Epithelial cell of proximal tubule (primary cell): ENCODE data around the gene FAM25G. TPM values are rescaled to one million over a fixed set of nuclear protein-coding genes. Genes with fewer than 3 reads are reported as not detected.
"Not testable (repeated sequence)": the region's sequence is repeated elsewhere in the genome, so short reads cannot be mapped to it uniquely, and the experiment has no call there.

Source experiments
- DNase-seq: peaks from one replicate; pipeline ENCODE4 v3.0.0-alpha.2; 2011; ENCODE audit warnings: low read depth
- H3K4me3 ChIP-seq: 2 replicates; pipeline ENCODE4 v1.5.1; 2011; ENCODE audit warnings: low read depth, mild to moderate bottlenecking, low read length
- total RNA-seq: library from RNA; depleted of rRNA; stranded (reverse); fragments of >200 nt; gene quantifications from 2 replicates; pipeline ENCODE4 v1.2.3, GENCODE V29; 2015
- TF ChIP-seq, protein P1 (sequence below): conservative IDR thresholded peaks from 2 replicates; pipeline ENCODE4 v1.5.1; 2012; ENCODE audit warnings: low read depth, mild to moderate bottlenecking, low read length

Gene FAM25G
- total RNA-seq, 1 donor from 2014 or later, result not detected

DNA sequence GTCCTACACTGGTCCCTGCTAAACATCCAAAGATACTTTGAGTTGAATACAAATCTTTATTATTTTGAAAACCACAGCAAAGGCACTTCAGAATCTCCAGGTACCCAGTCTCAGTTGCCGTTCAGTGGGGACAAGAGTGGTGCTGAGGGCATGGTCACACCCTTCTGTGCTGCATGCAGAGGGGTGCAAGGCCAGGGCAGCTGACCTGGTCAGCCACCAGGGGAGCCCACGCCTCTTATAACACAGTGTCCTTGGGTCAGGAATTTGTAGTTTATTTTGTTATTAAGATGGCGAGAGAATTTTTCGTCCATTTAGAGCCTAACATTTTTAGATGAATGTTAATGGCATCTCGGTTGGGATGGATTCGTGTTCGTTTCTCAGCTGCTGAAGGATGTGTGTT lies 23.5 kb downstream of the FAM25G start:
- not testable (repeated sequence) for H3K4me3 ChIP-seq, DNase-seq

DNA sequence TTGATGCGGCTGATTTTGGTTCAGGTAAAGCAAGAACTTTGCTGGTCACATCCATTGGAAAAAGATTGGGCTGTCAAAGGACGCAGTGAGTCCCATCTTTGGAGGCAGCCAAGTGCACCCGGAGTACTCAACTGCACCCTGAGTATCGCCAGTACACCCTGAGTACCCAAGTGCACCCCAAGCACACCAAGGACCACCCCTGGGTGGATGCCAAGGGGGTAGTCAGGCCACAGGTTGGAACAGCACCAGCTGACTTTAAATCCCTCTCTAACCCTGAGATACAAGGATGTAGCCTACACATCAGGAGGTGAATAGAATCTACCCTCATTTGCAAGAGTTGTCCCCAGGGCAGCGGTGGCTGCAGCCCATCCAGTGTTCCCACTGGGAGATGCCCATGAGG lies 24.0 kb downstream of the FAM25G start:
- not testable (repeated sequence) for DNase-seq, H3K4me3 ChIP-seq

DNA sequence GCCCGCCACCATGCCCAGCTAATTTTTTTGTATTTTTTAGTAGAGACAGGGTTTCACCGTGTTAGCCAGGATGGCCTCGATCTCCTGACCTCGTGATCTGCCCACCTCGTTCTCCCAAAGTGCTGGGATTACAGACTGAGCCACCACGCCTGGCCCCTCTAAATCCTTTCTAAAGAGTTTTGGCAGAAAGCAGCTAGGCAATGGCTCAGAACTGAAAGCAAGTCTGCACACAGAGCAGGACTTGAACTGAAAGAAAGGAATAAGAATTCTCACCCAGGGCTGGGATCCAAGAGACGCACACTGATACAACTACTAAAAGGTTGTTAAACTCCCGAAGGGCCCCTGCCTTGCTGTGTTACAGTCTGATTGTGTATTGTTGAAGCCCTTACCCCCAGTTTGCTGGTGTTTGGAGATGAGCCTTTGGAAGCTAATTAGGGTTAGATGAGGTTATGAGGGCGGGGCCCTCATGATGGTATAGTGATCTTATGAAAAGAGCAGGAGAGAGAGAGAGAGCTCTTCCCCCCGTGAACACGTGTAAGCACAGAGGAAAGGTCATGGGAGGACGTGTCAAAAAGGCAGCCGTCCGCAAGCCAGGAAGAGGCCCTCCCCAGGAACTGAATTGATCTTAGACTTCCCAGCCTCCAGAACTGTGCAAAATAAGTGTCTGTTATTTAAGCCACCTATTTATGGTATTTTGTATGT lies 26.1 kb downstream of the FAM25G start:
- H3K4me3 ChIP-seq, DNase-seq: not testable (repeated sequence)

DNA sequence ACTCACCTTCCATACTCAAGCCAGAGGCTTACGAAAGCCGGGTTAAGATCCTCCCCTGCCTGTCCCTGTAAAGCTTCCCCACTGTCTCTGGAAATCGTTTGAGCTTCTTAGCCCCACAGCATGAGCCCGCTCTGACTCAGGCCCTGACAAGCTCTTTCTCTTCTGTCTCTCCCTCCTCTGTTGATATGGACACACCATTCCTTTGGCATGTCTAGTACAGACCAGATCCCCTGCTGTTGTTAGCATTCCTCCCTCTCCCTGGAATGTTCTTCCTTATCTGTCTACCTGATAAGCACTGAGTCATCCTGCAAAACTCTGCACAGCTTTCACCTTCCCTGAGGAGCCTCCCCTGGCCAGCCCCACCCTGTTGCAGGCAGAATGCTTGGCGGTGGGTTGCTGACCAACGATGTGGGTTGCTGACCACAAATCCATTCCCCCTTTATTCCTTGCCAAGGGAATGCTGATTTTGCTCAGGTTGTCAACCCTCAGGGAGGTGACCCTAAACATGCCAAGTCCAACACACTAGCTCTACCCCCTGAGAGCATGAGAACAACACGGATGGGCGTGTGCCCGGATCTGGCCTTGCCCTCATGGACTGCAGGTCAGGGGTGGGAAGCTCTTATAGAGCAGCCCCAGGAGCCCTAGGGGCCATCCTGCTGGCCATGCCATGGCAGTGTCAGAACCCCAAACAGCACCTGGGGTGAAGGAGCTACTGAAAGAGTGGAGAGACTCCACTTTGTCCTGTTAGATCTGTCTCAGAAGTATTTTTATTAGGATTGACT lies 28.7 kb downstream of the FAM25G start:
- DNase-seq, result not testable (repeated sequence)

DNA sequence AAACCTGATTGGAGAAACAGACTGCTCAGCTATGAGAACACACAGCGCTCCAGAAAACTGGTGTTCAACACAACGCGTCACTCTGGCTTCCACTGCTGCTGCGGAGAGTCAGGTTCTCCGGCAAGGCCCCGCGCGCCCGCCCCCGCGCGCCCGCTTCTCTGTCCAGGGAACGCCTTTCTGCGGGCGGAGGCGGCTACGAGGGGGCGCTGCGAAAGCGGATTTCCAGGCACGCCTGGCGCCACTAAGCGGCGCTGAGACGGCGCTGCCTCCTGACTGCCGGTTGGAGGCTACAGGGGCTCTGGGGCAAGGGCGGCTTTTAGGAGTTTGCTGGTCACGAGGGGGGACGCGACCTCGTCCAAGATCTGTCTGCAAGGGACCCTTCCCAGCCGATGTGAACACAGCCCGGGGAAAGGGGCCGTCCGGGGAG lies 30.2 kb downstream of the FAM25G start:
- H3K4me3 ChIP-seq, result peak overlapping the region; percentile 27
- TF ChIP-seq, protein P1, sequence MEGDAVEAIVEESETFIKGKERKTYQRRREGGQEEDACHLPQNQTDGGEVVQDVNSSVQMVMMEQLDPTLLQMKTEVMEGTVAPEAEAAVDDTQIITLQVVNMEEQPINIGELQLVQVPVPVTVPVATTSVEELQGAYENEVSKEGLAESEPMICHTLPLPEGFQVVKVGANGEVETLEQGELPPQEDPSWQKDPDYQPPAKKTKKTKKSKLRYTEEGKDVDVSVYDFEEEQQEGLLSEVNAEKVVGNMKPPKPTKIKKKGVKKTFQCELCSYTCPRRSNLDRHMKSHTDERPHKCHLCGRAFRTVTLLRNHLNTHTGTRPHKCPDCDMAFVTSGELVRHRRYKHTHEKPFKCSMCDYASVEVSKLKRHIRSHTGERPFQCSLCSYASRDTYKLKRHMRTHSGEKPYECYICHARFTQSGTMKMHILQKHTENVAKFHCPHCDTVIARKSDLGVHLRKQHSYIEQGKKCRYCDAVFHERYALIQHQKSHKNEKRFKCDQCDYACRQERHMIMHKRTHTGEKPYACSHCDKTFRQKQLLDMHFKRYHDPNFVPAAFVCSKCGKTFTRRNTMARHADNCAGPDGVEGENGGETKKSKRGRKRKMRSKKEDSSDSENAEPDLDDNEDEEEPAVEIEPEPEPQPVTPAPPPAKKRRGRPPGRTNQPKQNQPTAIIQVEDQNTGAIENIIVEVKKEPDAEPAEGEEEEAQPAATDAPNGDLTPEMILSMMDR, result peak; percentile 28
- DNase-seq, result not testable (repeated sequence)

More for the DNA sequence above, 28.7 kb downstream of the FAM25G start:
- not testable (repeated sequence) for H3K4me3 ChIP-seq

DNA sequence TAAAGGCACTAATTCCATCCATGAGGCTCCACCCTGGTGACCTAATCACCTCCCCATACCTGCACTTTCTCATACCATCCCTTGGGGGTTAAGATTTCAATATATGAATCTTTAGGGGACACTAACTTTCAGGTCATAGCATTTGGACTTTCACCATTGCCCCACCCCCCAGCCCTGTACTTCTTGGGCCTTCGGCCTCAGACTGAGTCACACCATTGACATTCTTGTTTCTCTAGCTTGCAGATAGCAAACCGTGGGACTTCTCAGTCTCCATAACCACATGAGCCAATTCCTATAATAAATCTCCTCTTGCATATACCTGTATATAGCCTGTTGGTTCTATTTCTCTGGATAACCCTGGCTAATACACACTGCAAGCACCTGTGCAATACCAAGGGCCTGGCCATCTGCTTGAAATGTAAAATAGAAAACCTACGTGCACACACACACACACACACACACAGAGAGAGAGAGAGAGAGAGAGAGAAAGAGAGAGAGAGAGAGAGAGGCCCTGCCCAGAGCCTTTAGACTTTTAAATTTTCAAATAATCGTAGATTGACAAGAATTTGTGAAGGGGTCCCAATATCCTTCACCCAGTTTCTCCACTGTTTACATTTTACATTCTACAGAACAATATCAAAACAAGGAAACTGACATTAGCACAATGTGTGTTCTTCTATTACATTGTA lies 32.9 kb downstream of the FAM25G start:
- TF ChIP-seq, protein P1, result no peak
- peak; percentile 31 for DNase-seq

DNA sequence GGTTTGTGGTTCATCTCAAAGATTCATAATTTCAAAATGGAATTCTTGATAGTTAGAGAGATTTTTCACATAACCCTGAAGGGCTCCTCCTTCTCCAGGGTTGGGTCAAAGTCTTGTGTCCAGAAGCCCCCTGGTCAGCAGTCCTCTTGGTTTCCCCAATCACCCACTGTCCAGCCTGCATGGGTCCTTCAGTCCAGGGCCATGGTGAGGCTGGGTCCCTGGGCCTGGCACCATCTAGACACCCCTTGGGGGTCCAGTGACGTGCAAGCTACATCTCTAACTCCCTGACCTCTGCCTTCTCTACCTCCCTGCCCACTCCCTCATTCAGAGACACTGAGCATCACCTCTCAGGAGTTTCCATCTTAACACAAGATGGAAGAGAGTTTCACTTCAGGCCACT lies 33.7 kb downstream of the FAM25G start:
- no peak for DNase-seq
- TF ChIP-seq, protein P1, result no peak
- no peak overlapping the region for H3K4me3 ChIP-seq

More for the DNA sequence above, 32.9 kb downstream of the FAM25G start:
- H3K4me3 ChIP-seq, result no peak overlapping the region

DNA sequence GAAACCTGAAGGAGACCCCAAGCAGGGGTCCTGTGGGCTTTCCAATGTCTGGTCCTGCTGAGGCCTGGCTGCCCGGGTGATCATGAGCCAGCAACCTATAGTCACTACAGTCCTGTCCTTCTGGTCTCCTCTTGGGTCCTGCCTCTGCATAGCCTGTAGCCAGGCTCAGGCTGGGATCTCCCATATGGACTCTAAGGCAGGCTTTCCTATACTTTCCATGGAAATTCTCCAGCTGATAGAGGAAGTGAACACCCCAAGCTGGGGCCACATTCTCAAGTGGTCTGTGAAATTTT lies 34.0 kb downstream of the FAM25G start:
- no peak for DNase-seq
- no peak overlapping the region for H3K4me3 ChIP-seq
- TF ChIP-seq, protein P1, result no peak
